Heart right ventricle (tissue), 16 donors: ENCODE measurements around the gene RANBP3. TPM values are rescaled to one million over a fixed set of nuclear protein-coding genes. Genes with fewer than 3 reads are reported as not detected.

Source experiments
- ATAC-seq, 8 donors: fragments of 200-7000 bp; cut with Tn5 transposase; one replicate each; pipeline ENCODE4 v1.9.1; 2020; ENCODE audit warnings: mild to moderate bottlenecking in 8 of 8, moderate library complexity in 8 of 8, moderate number of reproducible peaks in 1 of 8
- DNase-seq, 2 donors: peaks; one replicate each; pipeline ENCODE4 v3.0.0-alpha.2; 2020
- H3K27ac ChIP-seq, 10 donors: fragments of 200-600 bp; sonication (generic) in 2 of 10; one replicate each; pipeline versions ENCODE4 v1.5.0 to v1.8.0; 2020 to 2022; ENCODE audit warnings: mild to moderate bottlenecking in 3 of 10
- H3K27me3 ChIP-seq, 7 donors: fragments of 200-600 bp; one replicate each; pipeline ENCODE4 v1.8.0; 2021 to 2022; ENCODE audit warnings: mild to moderate bottlenecking in 2 of 7
- H3K36me3 ChIP-seq, 9 donors: fragments of 200-600 bp; sonication (generic) in 1 of 9; one replicate each; pipeline versions ENCODE4 v1.5.0 to v1.8.0; 2020 to 2022; ENCODE audit warnings: mild to moderate bottlenecking in 2 of 9
- H3K4me1 ChIP-seq, 9 donors: fragments of 200-600 bp; sonication (generic) in 1 of 9; one replicate each; pipeline versions ENCODE4 v1.5.0 to v1.8.0; 2020 to 2022; ENCODE audit warnings: mild to moderate bottlenecking in 4 of 9
- H3K4me3 ChIP-seq, 10 donors: fragments of 200-600 bp; sonication (generic) in 2 of 10; one replicate each; pipeline versions ENCODE4 v1.5.0 to v1.8.0; 2020 to 2022; ENCODE audit warnings: mild to moderate bottlenecking in 7 of 10, moderate library complexity in 2 of 10
- H3K9me3 ChIP-seq, 11 donors: fragments of 200-600 bp in 10 of 11; sonication (generic) in 2 of 11; one replicate each; pipeline versions ENCODE4 v1.5.0 to v1.8.0; 2013 to 2022; ENCODE audit warnings: mild to moderate bottlenecking in 2 of 11, control low read depth in 1 of 11, moderate library complexity in 1 of 11
- WGBS, 2 donors: extraction: QIAGEN DNeasy Blood & Tissue Kit; methylation state at CpG; one replicate each; pipeline ENCODE4 v1.1.7; 2013; ENCODE audit warnings: inconsistent platforms in 1 of 2; 5-methylcytosine and 5-hydroxymethylcytosine counted together
- intact Hi-C, 10 donors: fragments of 100-400 bp; cut with DNase I; formaldehyde crosslinking; loops; one replicate each; pipeline versions ENCODE4 v1.11.1 to v1.14.2; 2022
- polyA plus RNA-seq, 2 donors: library from polyadenylated mRNA; stranded (reverse); fragments of 200-250 nt; gene quantifications; one replicate each; pipeline ENCODE4 v1.2.3, GENCODE V29; 2013
- total RNA-seq, 10 donors: library from RNA; stranded (reverse); fragmentation: NEBNext Ultra II Directional in 3 of 10; extraction: Animal tissue kit (Norgen Biotek cat#: 25700) in 3 of 10; gene quantifications; one replicate each; pipeline versions ENCODE4 v1.2.1 to v1.2.4, GENCODE V29; 2021 to 2023
- TF ChIP-seq, protein P1 (sequence below), 9 donors: fragments of 200-600 bp; sonication (generic) in 2 of 9; IDR thresholded peaks; one replicate each; pipeline versions ENCODE4 v1.5.0 to v1.8.0; 2021 to 2022; ENCODE audit warnings: antibody characterized with exemption in 9 of 9, mild to moderate bottlenecking in 5 of 9, moderate library complexity in 1 of 9
- donor health status: Arrhythmogenic right ventricular cardiomyopathy.
- donor health status: ischemic (EF 13 %, LVEDD 7.1; RV severe dilation, severe dysfunction).
- donor health status: healthy with polysubstance abuse.
- donor health status: DM: no; HTN: yes; CAD: no.
- donor health status: DM: no; HTN: no; CAD: no.
- donor health status: ischemic (EF 25% LVEDD 6.9; RV normal size, moderate dysfunction).
- donor health status: ischemic (EF 25% LVEDD 5.7; RV mildly dilated, moderate dysfunction).
- donor health status: healthy.
- donor health status: DM: yes; HTN: yes; CAD: no.
- donor health status: Ischemic cardiomyopathy.
- donor health status: ischemic (EF 35%, LVEDD 5.7; RV mildly dilated, moderate dysfunction).
- donor health status: nonischemic (EF 11% LVEDD 7.7; RV severe dilation, severe dysfunction).
- donor health status: DM: yes; HTN: yes; CAD: no.
- donor health status: PGD.
- donor health status: ischemic (EF 29% LVEDD 5.4; RV normal size, mild dysfunction).
- donor health status: nonischemic (EF 23%, LVEDD 6.1; RV moderate dilation, normal function).

RANBP3 gene
- total and polyA plus RNA-seq, 12 donors: 29.5 to 76.1 (median 63.0) TPM

- DNase-seq (no peak), ATAC-seq (no peak)
- Histone ChIP-seq H3K9me3 (no peaks in the 10 kb centered on the region), H3K4me1 (peaks cover 10 to 64% (median 53%) of the 10 kb centered on the region in 9 donors), H3K36me3 (peaks cover 0 to 28% (median 0%) of the 10 kb centered on the region in 9 donors), H3K4me3 (peak overlapping the region; percentile 80 to 100 (median 96)), H3K27ac (peak overlapping the region in 5 of 10 donors; percentile 91 to 95 (median 94)), H3K27me3 (no peaks in the 10 kb centered on the region)
- intact Hi-C loops: loop anchor here in 3 of 10 donors (5.0 kb wide), 1 partner anchor 74 kb away; the partner anchor contains the start of genes NDUFA11 (in 3 of the 3) and VMAC (in 3 of the 3)
- WGBS, 2 donors: 50 to 56% methylated on average over 8 of the region's 8 CpGs
- TF ChIP-seq, protein P1, sequence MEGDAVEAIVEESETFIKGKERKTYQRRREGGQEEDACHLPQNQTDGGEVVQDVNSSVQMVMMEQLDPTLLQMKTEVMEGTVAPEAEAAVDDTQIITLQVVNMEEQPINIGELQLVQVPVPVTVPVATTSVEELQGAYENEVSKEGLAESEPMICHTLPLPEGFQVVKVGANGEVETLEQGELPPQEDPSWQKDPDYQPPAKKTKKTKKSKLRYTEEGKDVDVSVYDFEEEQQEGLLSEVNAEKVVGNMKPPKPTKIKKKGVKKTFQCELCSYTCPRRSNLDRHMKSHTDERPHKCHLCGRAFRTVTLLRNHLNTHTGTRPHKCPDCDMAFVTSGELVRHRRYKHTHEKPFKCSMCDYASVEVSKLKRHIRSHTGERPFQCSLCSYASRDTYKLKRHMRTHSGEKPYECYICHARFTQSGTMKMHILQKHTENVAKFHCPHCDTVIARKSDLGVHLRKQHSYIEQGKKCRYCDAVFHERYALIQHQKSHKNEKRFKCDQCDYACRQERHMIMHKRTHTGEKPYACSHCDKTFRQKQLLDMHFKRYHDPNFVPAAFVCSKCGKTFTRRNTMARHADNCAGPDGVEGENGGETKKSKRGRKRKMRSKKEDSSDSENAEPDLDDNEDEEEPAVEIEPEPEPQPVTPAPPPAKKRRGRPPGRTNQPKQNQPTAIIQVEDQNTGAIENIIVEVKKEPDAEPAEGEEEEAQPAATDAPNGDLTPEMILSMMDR (IDR thresholded peaks at IDR 0.05): no peak
Measured at GRCh38 chr19:5976768-5977167, 1.2 kb downstream of the RANBP3 start.

DNA sequence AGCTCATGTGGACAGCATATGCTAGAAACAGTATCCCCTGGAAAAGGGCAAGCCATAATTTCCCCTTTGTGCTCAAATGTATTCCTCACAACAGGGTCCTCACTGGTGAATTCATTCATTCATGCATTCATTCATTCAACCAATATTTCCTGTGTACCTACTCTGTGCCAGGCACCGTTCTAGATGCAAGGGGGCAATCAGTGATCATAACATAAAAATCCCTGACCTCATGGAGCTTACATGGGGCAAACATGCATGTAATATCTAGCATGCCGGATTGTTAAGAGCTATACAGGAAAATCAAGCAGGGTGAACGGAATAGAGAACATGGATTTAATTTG is 2.6 kb downstream of the RANBP3 start:
- H3K27me3 ChIP-seq: no peaks in the 10 kb centered on the region
- intact Hi-C loops: loop anchor here in 3 of 10 donors (5.0 kb wide), 1 partner anchor 73 kb away; the partner anchor contains the start of genes NDUFA11 (in 3 of the 3) and VMAC (in 3 of the 3)
- H3K4me1 ChIP-seq: peaks cover 10 to 71% (median 59%) of the 10 kb centered on the region in 9 donors
- TF ChIP-seq, protein P1 (IDR thresholded peaks at IDR 0.05): no peak
- no peak overlapping the region for H3K4me3 ChIP-seq
- no peak for DNase-seq
- no peak overlapping the region for H3K27ac ChIP-seq
- peaks cover 0 to 35% (median 0%) of the 10 kb centered on the region in 9 donors for H3K36me3 ChIP-seq
- H3K9me3 ChIP-seq: no peaks in the 10 kb centered on the region
- WGBS, 2 donors: 88 to 90% methylated on average over 3 of the region's 3 CpGs
- no peak for ATAC-seq

- intact Hi-C loops: loop anchor here in 4 of 10 donors (5.0 kb wide), 2 partner anchors 73 to 78 kb away; partner anchors contain the start of genes NDUFA11 (in 3 of the 4) and VMAC (in 3 of the 4)
- Histone ChIP-seq H3K4me3 (no peak overlapping the region), H3K9me3 (no peaks in the 10 kb centered on the region), H3K4me1 (peaks cover 10 to 71% (median 60%) of the 10 kb centered on the region in 9 donors), H3K36me3 (peaks cover 0 to 38% (median 0%) of the 10 kb centered on the region in 9 donors), H3K27me3 (no peaks in the 10 kb centered on the region), H3K27ac (no peak overlapping the region)
- no peak for ATAC-seq
- WGBS, 2 donors: 73 to 75% methylated on average over 10 of the region's 10 CpGs
- no peak for DNase-seq
- TF ChIP-seq, protein P1 (IDR thresholded peaks at IDR 0.05): no peak
Measured at GRCh38 chr19:5974721-5975387, 3.1 kb downstream of the RANBP3 start.

GRCh38 chr19:5973867-5974635 is 3.9 kb downstream of the RANBP3 start:
- H3K4me1 ChIP-seq: peaks cover 13 to 71% (median 60%) of the 10 kb centered on the region in 9 donors
- H3K27ac ChIP-seq: no peak overlapping the region
- no peaks in the 10 kb centered on the region for H3K27me3 ChIP-seq
- TF ChIP-seq, protein P1 (IDR thresholded peaks at IDR 0.05): no peak
- peaks cover 0 to 45% (median 0%) of the 10 kb centered on the region in 9 donors for H3K36me3 ChIP-seq
- DNase-seq: no peak
- intact Hi-C loops: loop anchor here in 1 of 10 donors (5.0 kb wide), 1 partner anchor 77 kb away; no protein-coding TSS in a partner anchor
- WGBS, 2 donors: 78 to 81% methylated on average over 15 of the region's 15 CpGs
- no peak overlapping the region for H3K4me3 ChIP-seq
- H3K9me3 ChIP-seq: no peaks in the 10 kb centered on the region
- ATAC-seq: no peak
